ENCODE data around the gene TPRG1L. TPM values are rescaled to one million over a fixed set of nuclear protein-coding genes. Genes with fewer than 3 reads are reported as not detected.
"Not testable (repeated sequence)": the region's sequence is repeated elsewhere in the genome, so short reads cannot be mapped to it uniquely, and the experiment has no call there.

Gene TPRG1L
- total RNA-seq, 1 donor from 2014 or later: 29.4 TPM

GRCh38 chr1:3609769-3610526, 14.9 kb upstream of the TPRG1L start:
- DNase-seq: no peak

GRCh38 chr1:3610527-3611169, 14.2 kb upstream of the TPRG1L start:
- DNase-seq: peak; percentile 24

GRCh38 chr1:3611170-3612019, 13.4 kb upstream of the TPRG1L start, which contains the start of gene MEGF6:
TSS of gene MEGF6 (minus strand) at chr1:3611508. CDS start at chr1:3611268, 240 bp downstream.
- peak; percentile 65 for DNase-seq

- DNase-seq: no peak
Measured at GRCh38 chr1:3612123-3612522, 12.7 kb upstream of the TPRG1L start.

- peak; percentile 54 for DNase-seq
Measured at GRCh38 chr1:3614755-3615742, 9.8 kb upstream of the TPRG1L start.

GRCh38 chr1:3616861-3617260, 8.0 kb upstream of the TPRG1L start:
- no peak for DNase-seq

- DNase-seq: no peak
Measured at GRCh38 chr1:3617806-3618345, 6.9 kb upstream of the TPRG1L start.

GRCh38 chr1:3618531-3618880, 6.3 kb upstream of the TPRG1L start:
- no peak for DNase-seq

GRCh38 chr1:3618881-3619671, 5.7 kb upstream of the TPRG1L start:
- peak; percentile 90 for DNase-seq

- no peak for DNase-seq
Measured at GRCh38 chr1:3620708-3621107, 4.1 kb upstream of the TPRG1L start.

GRCh38 chr1:3621151-3621671, 3.6 kb upstream of the TPRG1L start:
- peak; percentile 46 for DNase-seq

GRCh38 chr1:3622102-3622501, 2.7 kb upstream of the TPRG1L start:
- not testable (repeated sequence) for DNase-seq

- DNase-seq: no peak
Measured at GRCh38 chr1:3623441-3624199, 1.2 kb upstream of the TPRG1L start.

- peak; percentile 79 for DNase-seq
Measured at GRCh38 chr1:3625151-3625907, 514 bp downstream of the TPRG1L start.

GRCh38 chr1:3626025-3626424, 1.2 kb downstream of the TPRG1L start:
- DNase-seq: no peak

- no peak for DNase-seq
Measured at GRCh38 chr1:3627515-3628253, 2.9 kb downstream of the TPRG1L start.

- no peak for DNase-seq
Measured at GRCh38 chr1:3628445-3628844, 3.6 kb downstream of the TPRG1L start.

GRCh38 chr1:3629561-3630160, 4.8 kb downstream of the TPRG1L start:
- DNase-seq: no peak

Measured in dermis blood vessel endothelial cell (primary cell).